NCI-H1417 (cell line): ENCODE measurements around the gene SLC6A20.

ENCODE experiments used
- DNase-seq, 3 experiments: peaks; one replicate each; lab custom pipeline; 2025; lab: John Stamatoyannopoulos, UW

SLC6A20 gene

GRCh38 chr3:45778761-45779201 lies 17.6 kb downstream of the SLC6A20 start:
- DNase-seq, result no peak

- no peak for DNase-seq
Observed at GRCh38 chr3:45777746-45778386, 18.5 kb downstream of the SLC6A20 start.

GRCh38 chr3:45777111-45777745 lies 19.1 kb downstream of the SLC6A20 start:
- no peak for DNase-seq

GRCh38 chr3:45776611-45777010 lies 19.7 kb downstream of the SLC6A20 start:
- peak; percentile 22 to 70 (median 34) for DNase-seq

- DNase-seq, result no peak
Observed at GRCh38 chr3:45776301-45776595, 20.1 kb downstream of the SLC6A20 start.

GRCh38 chr3:45775571-45776300 lies 20.6 kb downstream of the SLC6A20 start:
- no peak for DNase-seq

- DNase-seq, result no peak
Observed at GRCh38 chr3:45774581-45775521, 21.5 kb downstream of the SLC6A20 start.

- DNase-seq, result peak in 1 of 3 experiments; percentile 92
Observed at GRCh38 chr3:45773714-45774449, 22.5 kb downstream of the SLC6A20 start.

GRCh38 chr3:45773072-45773471 lies 23.3 kb downstream of the SLC6A20 start:
- peak in 1 of 3 experiments; percentile 26 for DNase-seq

- DNase-seq, result no peak
Observed at GRCh38 chr3:45772341-45773035, 23.8 kb downstream of the SLC6A20 start.

GRCh38 chr3:45771831-45772230 lies 24.5 kb downstream of the SLC6A20 start:
- no peak for DNase-seq

GRCh38 chr3:45771166-45771775 lies 25.1 kb downstream of the SLC6A20 start:
- no peak for DNase-seq

- no peak for DNase-seq
Observed at GRCh38 chr3:45765958-45766357, 30.4 kb downstream of the SLC6A20 start.

GRCh38 chr3:45765266-45765851 lies 31.0 kb downstream of the SLC6A20 start:
- DNase-seq, result no peak

- no peak for DNase-seq
Observed at GRCh38 chr3:45763303-45763675, 33.0 kb downstream of the SLC6A20 start.

GRCh38 chr3:45762647-45763302 lies 33.6 kb downstream of the SLC6A20 start:
- no peak for DNase-seq

- DNase-seq, result no peak
Observed at GRCh38 chr3:45761831-45762230, 34.5 kb downstream of the SLC6A20 start.

GRCh38 chr3:45760878-45761711 lies 35.2 kb downstream of the SLC6A20 start:
- DNase-seq, result peak; percentile 34 to 71 (median 41)

GRCh38 chr3:45759851-45760250 lies 36.5 kb downstream of the SLC6A20 start:
- no peak for DNase-seq
